Lung (tissue), 12 donors: Measurements from ENCODE around the gene LUC7L. TPM values are rescaled to one million over a fixed set of nuclear protein-coding genes. Genes with fewer than 3 reads are reported as not detected.
"Not testable (repeated sequence)": the region's sequence is repeated elsewhere in the genome, so short reads cannot be mapped to it uniquely, and the experiment has no call there.

Experiments
- ATAC-seq: fragments of 200-7000 bp; cut with Tn5 transposase; one replicate; pipeline ENCODE4 v1.9.1; 2020; ENCODE audit warnings: moderate number of reproducible peaks; ENCODE audit not compliant: insufficient read depth, low FRiP score
- DNase-seq, 3 donors: peaks; one replicate each; pipeline ENCODE4 v3.0.0-alpha.2; 2013 to 2017
- H3K27ac ChIP-seq, 2 donors: one replicate each; pipeline ENCODE4 v1.5.1; 2013; ENCODE audit warnings: mild to moderate bottlenecking in 2 of 2, moderate library complexity in 2 of 2, control low read depth in 1 of 2, inconsistent platforms in 1 of 2, low read depth in 1 of 2, low read length in 1 of 2
- H3K27me3 ChIP-seq, 3 donors: one replicate each; pipeline ENCODE4 v1.5.1; 2013; ENCODE audit warnings: low read length in 2 of 3; ENCODE audit not compliant: control insufficient read depth in 3 of 3, insufficient read depth in 3 of 3
- H3K36me3 ChIP-seq, 4 donors: one replicate each; pipeline ENCODE4 v1.5.1; 2013; ENCODE audit warnings: low read length in 4 of 4, mild to moderate bottlenecking in 1 of 4, moderate library complexity in 1 of 4; ENCODE audit not compliant: control insufficient read depth in 4 of 4, insufficient read depth in 4 of 4
- H3K4me1 ChIP-seq, 5 donors: one replicate each; pipeline ENCODE4 v1.5.1; 2013; ENCODE audit warnings: low read length in 5 of 5, mild to moderate bottlenecking in 2 of 5, moderate library complexity in 1 of 5; ENCODE audit not compliant: control insufficient read depth in 5 of 5, insufficient read depth in 5 of 5
- H3K4me3 ChIP-seq: one replicate; pipeline ENCODE4 v1.5.1; 2013; ENCODE audit warnings: mild to moderate bottlenecking, control low read depth, moderate library complexity
- H3K9ac ChIP-seq, 2 donors: one replicate each; pipeline ENCODE4 v1.5.1; 2013; ENCODE audit warnings: low read length in 2 of 2, control low read depth in 1 of 2; ENCODE audit not compliant: insufficient read depth in 1 of 2
- H3K9me3 ChIP-seq, 4 donors: one replicate each; pipeline ENCODE4 v1.5.1; 2013; ENCODE audit warnings: low read length in 3 of 4, mild to moderate bottlenecking in 1 of 4, moderate library complexity in 1 of 4; ENCODE audit not compliant: control insufficient read depth in 4 of 4, insufficient read depth in 3 of 4
- CTCF ChIP-seq: IDR thresholded peaks from 2 replicates; pipeline ENCODE4 v1.5.1; 2012; ENCODE audit warnings: mild to moderate bottlenecking; ENCODE audit errors: control extremely low read depth, extremely low read depth
- WGBS, 2 donors: extraction: QIAGEN DNeasy Blood & Tissue Kit; methylation state at CpG; one replicate each; pipeline ENCODE4 v1.1.7; 2013; 5-methylcytosine and 5-hydroxymethylcytosine counted together
- polyA plus RNA-seq, 2 donors: library from polyadenylated mRNA; stranded (reverse); fragments of 200-250 nt; gene quantifications; one replicate each; pipeline ENCODE4 v1.2.1, GENCODE V29; 2013
- total RNA-seq, 2 donors: library from RNA; depleted of rRNA in 1 of 2; stranded (reverse); fragments of >200 nt in 1 of 2; gene quantifications; one replicate each; pipeline ENCODE4 v1.2.1, GENCODE V29; 2014 to 2021
- donor health status: control.
- donor health status: control.
- donor health status: Bipolar disorder and iron deficiency.
- donor health status: healthy.
- donor health status: DM: yes; HTN: yes; CAD: no.

Gene LUC7L
- total and polyA plus RNA-seq, 4 donors = 35.2 to 115 (median 80.8) TPM

GRCh38 chr16:162271-162991 lies 66.8 kb downstream of the LUC7L start:
- H3K4me1 ChIP-seq = peaks cover 0 to 12% (median 0%) of the 10 kb centered on the region in 5 donors
- no peaks in the 10 kb centered on the region for H3K36me3 ChIP-seq
- H3K9me3 ChIP-seq = peaks cover 0 to 2% (median 0%) of the 10 kb centered on the region in 4 donors
- H3K27ac ChIP-seq = no peak overlapping the region
- WGBS, 2 donors = 85 to 93% methylated on average over 13 of the region's 13 CpGs
- ATAC-seq (no peak), DNase-seq (no peak)
- no peak for TF ChIP-seq CTCF
- no peak overlapping the region for H3K9ac ChIP-seq
- peaks cover 5 to 53% (median 32%) of the 10 kb centered on the region in 3 donors for H3K27me3 ChIP-seq
- no peak overlapping the region for H3K4me3 ChIP-seq

GRCh38 chr16:160691-161190 lies 68.5 kb downstream of the LUC7L start:
- Histone ChIP-seq H3K36me3 (no peaks in the 10 kb centered on the region), H3K9ac (no peak overlapping the region), H3K4me1 (peaks cover 0 to 7% (median 0%) of the 10 kb centered on the region in 5 donors), H3K4me3 (no peak overlapping the region), H3K27ac (no peak overlapping the region), H3K27me3 (peaks cover 3 to 43% (median 28%) of the 10 kb centered on the region in 3 donors), H3K9me3 (no peaks in the 10 kb centered on the region)
- no peak for TF ChIP-seq CTCF
- WGBS, 2 donors = 65 to 71% methylated on average over 15 to 18 of the region's 18 CpGs
- DNase-seq = no peak
- no peak for ATAC-seq

- H3K4me3 ChIP-seq, H3K27ac ChIP-seq, ATAC-seq, H3K36me3 ChIP-seq, H3K9me3 ChIP-seq, DNase-seq, H3K9ac ChIP-seq, H3K4me1 ChIP-seq: not testable (repeated sequence)
- 71% methylated on average over 16 to 20 of the region's 20 CpGs for WGBS, 2 donors
- H3K27me3 ChIP-seq = peaks cover 0 to 41% (median 27%) of the 10 kb centered on the region in 3 donors
Observed at GRCh38 chr16:160242-160641, 69.0 kb downstream of the LUC7L start.

GRCh38 chr16:159136-159849 lies 70.0 kb downstream of the LUC7L start:
- no peaks in the 10 kb centered on the region for H3K36me3 ChIP-seq
- H3K27ac ChIP-seq = no peak overlapping the region
- ATAC-seq (no peak), DNase-seq (no peak)
- peaks cover 0 to 45% (median 32%) of the 10 kb centered on the region in 3 donors for H3K27me3 ChIP-seq
- H3K9ac ChIP-seq = no peak overlapping the region
- WGBS, 2 donors = 45 to 56% methylated on average over 6 of the region's 6 CpGs
- H3K4me1 ChIP-seq = peaks cover 0 to 8% (median 0%) of the 10 kb centered on the region in 5 donors
- H3K9me3 ChIP-seq = no peaks in the 10 kb centered on the region
- H3K4me3 ChIP-seq = no peak overlapping the region
- TF ChIP-seq CTCF = no peak
